NCI-H2227 treated with DMSO at 0.1 percent for 48 hours (cell line): ENCODE data around the gene KCNQ1.

Source experiments
- DNase-seq: peaks from one replicate; lab custom pipeline; 2025; lab: John Stamatoyannopoulos, UW

The KCNQ1 gene

GRCh38 chr11:2651054-2651617 is 206.3 kb downstream of the KCNQ1 start:
- DNase-seq = no peak

DNA sequence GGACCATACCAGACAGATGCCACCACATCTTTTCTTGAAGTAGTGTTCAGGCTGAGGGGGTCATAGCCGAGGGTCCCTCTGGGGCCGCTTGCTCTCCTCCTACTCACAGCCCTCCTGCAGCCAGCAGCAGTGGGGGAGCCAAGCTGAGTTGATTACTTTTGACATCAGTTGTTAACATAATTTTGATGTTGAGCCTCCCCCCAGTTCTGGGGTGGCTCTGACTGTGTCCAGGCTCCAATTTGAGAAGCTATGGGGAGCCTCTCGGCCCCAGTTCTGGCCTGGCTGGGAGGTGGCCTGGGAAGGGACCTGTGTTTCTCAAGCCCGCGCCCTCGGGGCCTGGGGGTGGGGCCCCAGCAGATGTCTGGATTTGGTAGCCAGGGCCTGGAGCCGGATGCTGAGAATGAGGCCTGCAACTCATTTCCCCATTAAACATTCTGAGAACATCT is 207.0 kb downstream of the KCNQ1 start:
- no peak for DNase-seq

- no peak for DNase-seq
Observed at GRCh38 chr11:2652333-2653197, 207.8 kb downstream of the KCNQ1 start.

GRCh38 chr11:2653198-2653551 is 208.4 kb downstream of the KCNQ1 start:
- DNase-seq = no peak

GRCh38 chr11:2653930-2654739 is 209.3 kb downstream of the KCNQ1 start:
- DNase-seq = no peak

DNA sequence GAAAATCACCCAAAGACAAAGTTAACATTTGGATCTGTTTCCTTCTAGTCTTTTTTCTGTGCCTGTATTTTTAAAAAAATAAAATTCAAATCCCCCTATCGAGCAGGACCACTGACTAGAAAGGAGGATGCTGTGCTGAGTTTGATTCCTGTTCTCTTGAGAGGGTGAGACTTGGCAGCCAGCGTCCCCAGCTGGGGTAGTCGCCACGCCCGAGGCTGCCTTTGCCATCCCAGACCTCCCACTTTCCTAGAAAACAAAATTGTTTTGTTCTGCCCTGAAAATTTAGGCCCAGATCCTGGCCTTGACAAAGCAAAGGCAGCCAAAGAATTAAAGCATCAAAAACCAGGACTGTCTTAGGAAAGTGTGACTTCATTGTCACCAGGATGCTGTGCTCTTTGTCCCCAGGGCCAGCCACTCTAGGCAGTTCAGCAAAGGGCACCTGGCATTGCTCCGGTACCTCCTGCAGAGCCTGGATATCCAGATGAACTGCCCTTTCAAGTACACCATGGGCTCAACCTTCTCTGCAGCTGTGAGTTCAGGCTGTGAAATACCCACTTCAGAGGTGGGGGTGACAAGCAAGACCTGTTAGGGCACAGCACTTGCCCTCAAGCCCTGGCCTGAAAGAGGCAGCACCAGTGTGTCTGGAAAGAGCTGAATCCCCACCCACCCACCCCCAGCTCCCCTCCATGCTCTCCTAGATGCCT is 210.4 kb downstream of the KCNQ1 start:
- no peak for DNase-seq

GRCh38 chr11:2655834-2656622 is 211.2 kb downstream of the KCNQ1 start:
- no peak for DNase-seq

DNA sequence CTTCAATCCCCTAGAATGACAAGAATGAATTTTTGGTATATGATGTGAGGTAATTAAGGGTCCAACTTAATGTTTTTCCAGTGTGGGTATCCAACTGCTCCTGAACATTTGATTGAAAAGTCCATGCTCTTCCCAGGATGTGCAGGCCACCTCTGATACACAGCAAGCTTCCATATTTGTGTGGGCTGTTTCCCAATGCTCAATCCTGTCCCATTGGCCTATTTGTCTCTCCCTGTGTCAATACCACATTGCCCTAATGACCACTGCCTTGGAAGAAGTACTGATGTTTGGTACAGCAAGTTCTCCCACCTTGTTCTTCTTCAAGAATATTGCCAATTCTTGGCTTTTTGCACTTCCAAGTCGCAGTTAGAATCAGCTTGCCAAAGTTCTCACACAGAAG is 212.1 kb downstream of the KCNQ1 start:
- DNase-seq = no peak

- no peak for DNase-seq
Observed at GRCh38 chr11:2657697-2658284, 213.0 kb downstream of the KCNQ1 start.

- no peak for DNase-seq
Observed at GRCh38 chr11:2660357-2660939, 215.6 kb downstream of the KCNQ1 start.

GRCh38 chr11:2661173-2662023 is 216.6 kb downstream of the KCNQ1 start:
- no peak for DNase-seq

DNA sequence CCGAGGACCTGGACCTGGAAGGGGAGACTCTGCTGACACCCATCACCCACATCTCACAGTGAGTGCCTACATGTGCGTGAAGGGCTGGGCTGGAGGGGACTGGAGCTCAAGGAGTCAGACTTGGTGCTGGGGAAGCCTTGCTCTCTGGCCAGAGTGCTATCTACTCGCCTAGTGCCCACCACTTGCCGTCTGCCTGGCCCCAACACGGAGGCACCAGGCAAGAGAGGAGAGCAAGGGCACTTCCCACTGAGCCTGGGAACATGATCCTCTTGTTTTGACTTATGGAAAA is 217.2 kb downstream of the KCNQ1 start:
- no peak for DNase-seq

DNA sequence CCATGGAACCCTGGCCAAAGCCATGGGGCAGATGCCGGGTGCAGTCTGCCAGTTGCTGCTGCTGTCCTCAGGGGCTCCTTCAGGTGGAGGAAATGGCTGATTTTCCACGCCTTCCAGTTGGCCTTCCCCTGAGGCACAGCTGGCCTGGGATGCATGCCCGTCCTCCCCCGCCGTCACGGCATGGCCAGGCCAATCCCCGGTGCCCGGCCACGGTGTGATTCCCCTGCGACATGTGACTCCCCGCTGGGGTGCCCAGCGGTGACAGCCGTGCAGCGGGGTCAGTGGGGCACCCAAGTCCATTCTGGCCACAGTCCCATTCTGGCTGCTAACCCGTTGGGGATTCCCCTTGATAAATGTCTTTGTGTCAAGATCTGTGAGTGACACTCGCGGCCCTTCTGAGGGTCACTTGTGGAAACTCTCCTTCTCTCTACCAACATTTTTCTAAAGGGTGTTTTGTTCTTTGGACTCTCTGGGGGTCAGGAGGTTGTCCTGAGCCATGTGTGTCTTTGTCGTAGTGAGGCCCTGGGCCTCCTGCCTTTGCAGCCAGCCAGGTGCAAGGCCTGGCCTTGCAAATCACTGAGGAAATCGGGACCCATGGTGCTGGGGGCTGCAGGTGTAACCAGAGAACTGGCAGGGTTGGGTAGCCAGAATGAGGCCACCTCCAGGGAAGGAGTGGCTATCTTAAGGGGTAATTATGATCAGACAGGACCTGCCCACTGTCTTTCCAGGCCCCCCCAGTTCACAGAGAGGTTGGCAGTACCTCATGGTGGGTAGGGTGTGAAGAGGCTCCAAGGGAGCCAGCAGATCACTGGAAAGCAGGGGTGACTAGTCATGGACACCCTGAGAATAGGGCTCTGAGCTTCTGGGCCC is 217.9 kb downstream of the KCNQ1 start:
- DNase-seq = no peak

DNA sequence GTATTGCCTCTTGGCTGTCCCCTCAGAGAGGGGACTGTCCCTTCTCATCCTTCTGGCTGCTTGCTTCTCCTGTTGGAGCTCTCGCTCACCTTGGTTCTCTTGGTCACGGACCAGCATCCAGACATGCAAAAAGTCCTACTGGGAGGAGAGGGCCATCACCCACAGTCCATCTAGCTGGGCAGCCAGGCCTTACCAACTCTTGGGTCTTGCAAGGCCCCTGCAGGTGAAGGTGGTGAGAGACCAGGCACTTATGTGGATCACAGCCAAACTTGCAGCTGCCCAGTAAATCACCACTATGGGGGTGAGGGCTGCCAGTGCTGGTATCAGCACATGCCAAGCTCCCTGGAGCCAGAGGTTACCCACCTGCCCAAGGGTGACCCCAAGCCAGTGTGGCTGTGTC is 218.7 kb downstream of the KCNQ1 start:
- no peak for DNase-seq

DNA sequence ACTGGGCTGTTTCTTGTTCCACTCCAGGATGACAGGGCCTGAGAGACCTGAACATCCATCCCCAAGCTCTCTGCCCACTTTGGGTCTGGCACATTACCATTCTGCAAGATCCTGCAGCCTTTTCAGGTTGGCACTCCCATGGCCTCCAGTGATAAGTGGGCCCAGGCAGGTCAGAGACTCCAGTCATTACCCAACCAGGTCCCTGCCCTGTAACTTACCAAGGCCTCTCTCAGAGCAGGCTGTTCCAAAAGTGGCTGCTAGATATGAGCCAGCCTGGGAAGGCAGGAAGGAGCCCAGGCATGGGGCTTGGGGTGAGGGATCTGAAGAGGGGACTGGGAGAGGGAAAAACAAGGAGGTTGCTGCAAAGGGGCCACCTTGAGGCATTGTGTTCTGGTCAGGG is 219.1 kb downstream of the KCNQ1 start:
- DNase-seq = no peak

- DNase-seq = no peak
Observed at GRCh38 chr11:2664376-2664775, 219.6 kb downstream of the KCNQ1 start.

GRCh38 chr11:2664791-2665525 is 220.2 kb downstream of the KCNQ1 start:
- DNase-seq = no peak
